ENCODE measurements around the gene ST7. TPM values are rescaled to one million over a fixed set of nuclear protein-coding genes. Genes with fewer than 3 reads are reported as not detected.
"Not testable (repeated sequence)": the region's sequence is repeated elsewhere in the genome, so short reads cannot be mapped to it uniquely, and the experiment has no call there.

Gene ST7
- total RNA-seq, 2 experiments from 2014 or later = 5.7 to 6.2 TPM

GRCh38 chr7:117225536-117225935 lies 272.2 kb downstream of the ST7 start:
- no peaks in the 10 kb centered on the region for H3K27me3 Mint-ChIP-seq
- intact Hi-C loops (cut with micrococcal nuclease) = no loop called here
- no peak for DNase-seq
- peaks cover 6% of the 10 kb centered on the region for H3K36me3 Mint-ChIP-seq
- ChIA-PET POLR2A (no interaction called here), CTCF (no interaction called here)
- H3K9me3 Mint-ChIP-seq = no peaks in the 10 kb centered on the region
- H3K27ac Mint-ChIP-seq = no peak overlapping the region
- no peaks in the 10 kb centered on the region for H3K4me1 Mint-ChIP-seq (ENCODE audit: low read depth)
- no peak overlapping the region for H3K4me3 Mint-ChIP-seq

- no peak for DNase-seq
- no peak overlapping the region for H3K4me3 Mint-ChIP-seq
- CTCF ChIA-PET = no interaction called here
- POLR2A ChIA-PET = no interaction called here
- peaks cover 2% of the 10 kb centered on the region for H3K9me3 Mint-ChIP-seq
- H3K4me1 Mint-ChIP-seq (ENCODE audit: low read depth) = no peaks in the 10 kb centered on the region
- H3K27me3 Mint-ChIP-seq = no peaks in the 10 kb centered on the region
- H3K27ac Mint-ChIP-seq = no peak overlapping the region
- H3K36me3 Mint-ChIP-seq = peaks cover 6% of the 10 kb centered on the region
- intact Hi-C loops (cut with micrococcal nuclease) = no loop called here
Observed at GRCh38 chr7:117227091-117227490, 273.8 kb downstream of the ST7 start.

- ChIA-PET CTCF (interaction anchor here (1.1 to 1.3 kb wide), 2 partner anchors 16 to 925 kb away, joined by 3 read pairs; no protein-coding TSS in a partner anchor), POLR2A (no interaction called here)
- Mint-ChIP-seq H3K36me3 (no peaks in the 10 kb centered on the region), H3K4me1 (ENCODE audit: low read depth) (no peaks in the 10 kb centered on the region), H3K9me3 (peaks cover 2% of the 10 kb centered on the region), H3K27ac (no peak overlapping the region), H3K27me3 (no peaks in the 10 kb centered on the region), H3K4me3 (no peak overlapping the region)
- DNase-seq = no peak
- intact Hi-C loops (cut with micrococcal nuclease) = no loop called here
Observed at GRCh38 chr7:117229350-117229749, 276.0 kb downstream of the ST7 start.

GRCh38 chr7:117230276-117231046 lies 277.2 kb downstream of the ST7 start:
- DNase-seq = no peak
- Mint-ChIP-seq H3K4me1 (ENCODE audit: low read depth) (no peaks in the 10 kb centered on the region), H3K4me3 (no peak overlapping the region), H3K36me3 (no peaks in the 10 kb centered on the region), H3K9me3 (peaks cover 2% of the 10 kb centered on the region), H3K27me3 (no peaks in the 10 kb centered on the region), H3K27ac (no peak overlapping the region)
- intact Hi-C loops (cut with micrococcal nuclease) = no loop called here
- ChIA-PET POLR2A (no interaction called here), CTCF (no interaction called here)

GRCh38 chr7:117231047-117231359 lies 277.7 kb downstream of the ST7 start:
- H3K27ac Mint-ChIP-seq = no peak overlapping the region
- no peaks in the 10 kb centered on the region for H3K36me3 Mint-ChIP-seq
- no peak overlapping the region for H3K4me3 Mint-ChIP-seq
- DNase-seq = no peak
- POLR2A ChIA-PET = no interaction called here
- intact Hi-C loops (cut with micrococcal nuclease) = no loop called here
- CTCF ChIA-PET = no interaction called here
- no peaks in the 10 kb centered on the region for H3K27me3 Mint-ChIP-seq
- no peaks in the 10 kb centered on the region for H3K4me1 Mint-ChIP-seq (ENCODE audit: low read depth)
- peaks cover 2% of the 10 kb centered on the region for H3K9me3 Mint-ChIP-seq

- Mint-ChIP-seq H3K27me3 (peaks cover 23% of the 10 kb centered on the region), H3K4me3 (no peak overlapping the region), H3K4me1 (ENCODE audit: low read depth) (no peaks in the 10 kb centered on the region), H3K9me3 (no peaks in the 10 kb centered on the region), H3K36me3 (no peaks in the 10 kb centered on the region), H3K27ac (no peak overlapping the region)
- DNase-seq = no peak
- intact Hi-C loops (cut with micrococcal nuclease) = no loop called here
- ChIA-PET CTCF (no interaction called here), POLR2A (interaction anchor here (0.5 kb wide), 1 partner anchor 14 kb away, joined by 3 read pairs; no protein-coding TSS in a partner anchor)
Observed at GRCh38 chr7:117237646-117238045, 284.3 kb downstream of the ST7 start.

GRCh38 chr7:117238472-117238871 lies 285.2 kb downstream of the ST7 start:
- ChIA-PET CTCF (no interaction called here), POLR2A (no interaction called here)
- Mint-ChIP-seq H3K36me3 (no peaks in the 10 kb centered on the region), H3K9me3 (no peaks in the 10 kb centered on the region), H3K27ac (no peak overlapping the region), H3K4me3 (no peak overlapping the region), H3K4me1 (ENCODE audit: low read depth) (no peaks in the 10 kb centered on the region), H3K27me3 (peaks cover 24% of the 10 kb centered on the region)
- DNase-seq = no peak
- intact Hi-C loops (cut with micrococcal nuclease) = no loop called here

GRCh38 chr7:117238937-117239336 lies 285.6 kb downstream of the ST7 start:
- ChIA-PET CTCF (no interaction called here), POLR2A (no interaction called here)
- intact Hi-C loops (cut with micrococcal nuclease) = no loop called here

GRCh38 chr7:117241088-117241487 lies 287.8 kb downstream of the ST7 start:
- no peaks in the 10 kb centered on the region for H3K4me1 Mint-ChIP-seq (ENCODE audit: low read depth)
- POLR2A ChIA-PET = no interaction called here
- DNase-seq = no peak
- H3K9me3 Mint-ChIP-seq = no peaks in the 10 kb centered on the region
- intact Hi-C loops (cut with micrococcal nuclease) = no loop called here
- CTCF ChIA-PET = no interaction called here
- H3K36me3 Mint-ChIP-seq = no peaks in the 10 kb centered on the region
- H3K4me3 Mint-ChIP-seq = no peak overlapping the region
- peaks cover 24% of the 10 kb centered on the region for H3K27me3 Mint-ChIP-seq
- no peak overlapping the region for H3K27ac Mint-ChIP-seq

More at GRCh38 chr7:117238937-117239336, 285.6 kb downstream of the ST7 start:
- Mint-ChIP-seq H3K27ac (no peak overlapping the region), H3K36me3 (no peaks in the 10 kb centered on the region), H3K4me3 (no peak overlapping the region), H3K9me3 (no peaks in the 10 kb centered on the region), H3K4me1 (ENCODE audit: low read depth) (no peaks in the 10 kb centered on the region), H3K27me3 (peaks cover 24% of the 10 kb centered on the region)
- no peak for DNase-seq

- Mint-ChIP-seq H3K27ac (no peak overlapping the region), H3K9me3 (no peaks in the 10 kb centered on the region), H3K27me3 (peaks cover 20% of the 10 kb centered on the region), H3K4me3 (no peak overlapping the region), H3K36me3 (no peaks in the 10 kb centered on the region), H3K4me1 (ENCODE audit: low read depth) (no peaks in the 10 kb centered on the region)
- ChIA-PET POLR2A (no interaction called here), CTCF (interaction anchor here (1.5 kb wide), 1 partner anchor 31 kb away, joined by 4 read pairs; no protein-coding TSS in a partner anchor)
- intact Hi-C loops (cut with micrococcal nuclease) = no loop called here
- no peak for DNase-seq
Observed at GRCh38 chr7:117243390-117243789, 290.1 kb downstream of the ST7 start.

GRCh38 chr7:117245703-117246102 lies 292.4 kb downstream of the ST7 start:
- POLR2A ChIA-PET; H3K36me3 Mint-ChIP-seq; H3K27ac Mint-ChIP-seq; intact Hi-C loops (cut with micrococcal nuclease); H3K4me1 Mint-ChIP-seq (ENCODE audit: low read depth); H3K4me3 Mint-ChIP-seq; H3K9me3 Mint-ChIP-seq; H3K27me3 Mint-ChIP-seq; CTCF ChIA-PET; DNase-seq: not testable (repeated sequence)

GRCh38 chr7:117247809-117248208 lies 294.5 kb downstream of the ST7 start:
- Mint-ChIP-seq H3K9me3 (no peaks in the 10 kb centered on the region), H3K4me3 (no peak overlapping the region), H3K27me3 (peaks cover 1% of the 10 kb centered on the region), H3K27ac (no peak overlapping the region), H3K4me1 (ENCODE audit: low read depth) (no peaks in the 10 kb centered on the region), H3K36me3 (no peaks in the 10 kb centered on the region)
- no peak for DNase-seq
- POLR2A ChIA-PET = no interaction called here
- CTCF ChIA-PET = no interaction called here
- intact Hi-C loops (cut with micrococcal nuclease) = no loop called here

GRCh38 chr7:117248829-117249228 lies 295.5 kb downstream of the ST7 start:
- intact Hi-C loops (cut with micrococcal nuclease) = no loop called here
- no peak overlapping the region for H3K27ac Mint-ChIP-seq
- H3K4me3 Mint-ChIP-seq = no peak overlapping the region
- no peaks in the 10 kb centered on the region for H3K4me1 Mint-ChIP-seq (ENCODE audit: low read depth)
- no peaks in the 10 kb centered on the region for H3K9me3 Mint-ChIP-seq
- H3K27me3 Mint-ChIP-seq = peaks cover 1% of the 10 kb centered on the region
- ChIA-PET CTCF (no interaction called here), POLR2A (no interaction called here)
- no peaks in the 10 kb centered on the region for H3K36me3 Mint-ChIP-seq
- no peak for DNase-seq
